ENCODE measurements around the gene ST6GALNAC6.
"Not testable (repeated sequence)": the region's sequence is repeated elsewhere in the genome, so short reads cannot be mapped to it uniquely, and the experiment has no call there.

The ST6GALNAC6 gene

GRCh38 chr9:127871531-127871930 is 27.9 kb downstream of the ST6GALNAC6 start:
- Histone ChIP-seq H3K9me3 (ENCODE audit: control insufficient read depth in 2 of 2, low read length in 2 of 2) (no peaks in the 10 kb centered on the region), H3K4me1 (ENCODE audit: control insufficient read depth, insufficient read depth, low read length) (peaks cover 35% of the 10 kb centered on the region), H3K27ac (ENCODE audit: low read length) (no peak overlapping the region), H3K27me3 (ENCODE audit: control insufficient read depth in 1 of 2, insufficient read depth in 2 of 2, low read length in 2 of 2) (no peaks in the 10 kb centered on the region), H3K36me3 (ENCODE audit: control insufficient read depth in 2 of 2, insufficient read depth in 2 of 2, low read length in 2 of 2) (peaks cover 12 to 37% of the 10 kb centered on the region in 2 donors), H3K4me3 (ENCODE audit: low read length in 2 of 2) (no peak overlapping the region), H3K9ac (ENCODE audit: low read length in 2 of 2) (no peak overlapping the region)

DNA sequence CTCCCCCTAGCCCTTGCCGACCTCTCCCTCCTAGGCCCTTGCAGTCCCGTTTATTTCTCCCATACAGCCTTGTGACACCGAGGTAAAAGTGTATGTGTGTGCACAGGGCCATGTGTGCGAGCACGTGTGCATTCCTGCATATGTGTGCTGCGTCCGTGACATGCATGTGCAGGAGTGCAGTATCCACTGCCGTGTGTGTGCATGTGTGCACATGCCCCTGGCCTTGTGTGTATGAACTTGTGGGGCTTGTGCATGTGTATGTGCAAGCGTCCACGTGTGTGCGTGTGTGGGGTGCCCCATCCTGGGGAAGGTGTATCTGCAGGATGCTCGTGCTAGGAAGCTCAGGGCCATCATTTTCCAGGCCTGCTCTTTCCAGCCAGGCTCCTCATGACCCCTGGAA is 28.5 kb downstream of the ST6GALNAC6 start:
- Histone ChIP-seq H3K9ac (ENCODE audit: low read length in 2 of 2) (no peak overlapping the region), H3K36me3 (ENCODE audit: control insufficient read depth in 2 of 2, insufficient read depth in 2 of 2, low read length in 2 of 2) (peaks cover 12 to 37% of the 10 kb centered on the region in 2 donors), H3K27me3 (ENCODE audit: control insufficient read depth in 1 of 2, insufficient read depth in 2 of 2, low read length in 2 of 2) (no peaks in the 10 kb centered on the region), H3K4me1 (ENCODE audit: control insufficient read depth, insufficient read depth, low read length) (peaks cover 28% of the 10 kb centered on the region), H3K9me3 (ENCODE audit: control insufficient read depth in 2 of 2, low read length in 2 of 2) (no peaks in the 10 kb centered on the region), H3K4me3 (ENCODE audit: low read length in 2 of 2) (no peak overlapping the region), H3K27ac (ENCODE audit: low read length) (no peak overlapping the region)

GRCh38 chr9:127870153-127870491 is 29.3 kb downstream of the ST6GALNAC6 start:
- H3K36me3 ChIP-seq (ENCODE audit: control insufficient read depth in 2 of 2, insufficient read depth in 2 of 2, low read length in 2 of 2), result peaks cover 12 to 37% of the 10 kb centered on the region in 2 donors
- H3K9ac ChIP-seq (ENCODE audit: low read length in 2 of 2); H3K27ac ChIP-seq (ENCODE audit: low read length); H3K27me3 ChIP-seq (ENCODE audit: control insufficient read depth in 1 of 2, insufficient read depth in 2 of 2, low read length in 2 of 2); H3K9me3 ChIP-seq (ENCODE audit: control insufficient read depth in 2 of 2, low read length in 2 of 2); H3K4me3 ChIP-seq (ENCODE audit: low read length in 2 of 2): not testable (repeated sequence)
- H3K4me1 ChIP-seq (ENCODE audit: control insufficient read depth, insufficient read depth, low read length), result peaks cover 21% of the 10 kb centered on the region

DNA sequence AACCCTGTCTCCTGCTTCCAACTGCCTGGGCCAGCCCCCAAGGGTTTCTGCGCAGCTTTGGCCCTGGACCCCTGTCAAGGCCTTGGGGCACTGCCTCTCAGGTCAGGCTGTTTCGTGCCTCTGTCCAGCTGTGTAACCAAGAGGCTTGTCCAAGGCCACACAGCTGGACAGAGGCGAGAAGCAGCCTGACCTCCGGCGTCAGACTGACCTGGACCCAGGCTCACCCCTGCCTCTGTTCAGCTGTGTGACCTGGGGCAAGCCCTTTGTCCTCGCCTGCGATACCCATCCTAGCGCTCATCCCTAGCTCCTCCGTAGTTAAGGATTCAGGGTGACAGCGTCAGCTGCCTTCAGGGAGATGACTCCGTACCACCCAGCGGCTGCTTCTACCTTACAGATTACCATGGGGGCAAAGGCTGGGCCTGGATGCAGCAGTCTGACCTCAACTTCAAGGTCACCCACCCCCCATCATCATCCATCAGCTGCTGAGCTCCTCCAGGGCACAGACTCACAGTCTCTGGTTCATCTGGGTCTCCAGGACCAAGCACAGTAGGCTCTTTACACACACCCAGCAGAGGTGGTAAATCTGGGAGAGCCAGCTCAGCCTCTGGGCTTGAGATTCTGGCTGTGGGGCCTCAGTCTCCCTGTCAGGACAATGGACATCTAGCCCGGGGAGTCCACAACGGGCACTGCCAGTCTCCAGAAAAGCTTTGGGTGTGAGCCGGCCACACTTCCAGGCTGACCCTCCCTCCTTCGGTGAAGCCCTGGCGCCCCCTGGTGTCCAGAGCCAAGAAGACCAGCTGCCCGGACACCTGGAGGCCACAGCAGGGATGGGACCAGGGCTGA is 29.9 kb downstream of the ST6GALNAC6 start:
- H3K36me3 ChIP-seq (ENCODE audit: control insufficient read depth in 2 of 2, insufficient read depth in 2 of 2, low read length in 2 of 2), result peaks cover 12 to 37% of the 10 kb centered on the region in 2 donors
- H3K9me3 ChIP-seq (ENCODE audit: control insufficient read depth in 2 of 2, low read length in 2 of 2), result no peaks in the 10 kb centered on the region
- H3K4me1 ChIP-seq (ENCODE audit: control insufficient read depth, insufficient read depth, low read length), result peaks cover 15% of the 10 kb centered on the region
- H3K4me3 ChIP-seq (ENCODE audit: low read length in 2 of 2), result no peak overlapping the region
- H3K27me3 ChIP-seq (ENCODE audit: control insufficient read depth in 1 of 2, insufficient read depth in 2 of 2, low read length in 2 of 2), result no peaks in the 10 kb centered on the region
- no peak overlapping the region for H3K27ac ChIP-seq (ENCODE audit: low read length)
- peak overlapping the region in 1 of 2 donors; percentile 29 for H3K9ac ChIP-seq (ENCODE audit: low read length in 2 of 2)

DNA sequence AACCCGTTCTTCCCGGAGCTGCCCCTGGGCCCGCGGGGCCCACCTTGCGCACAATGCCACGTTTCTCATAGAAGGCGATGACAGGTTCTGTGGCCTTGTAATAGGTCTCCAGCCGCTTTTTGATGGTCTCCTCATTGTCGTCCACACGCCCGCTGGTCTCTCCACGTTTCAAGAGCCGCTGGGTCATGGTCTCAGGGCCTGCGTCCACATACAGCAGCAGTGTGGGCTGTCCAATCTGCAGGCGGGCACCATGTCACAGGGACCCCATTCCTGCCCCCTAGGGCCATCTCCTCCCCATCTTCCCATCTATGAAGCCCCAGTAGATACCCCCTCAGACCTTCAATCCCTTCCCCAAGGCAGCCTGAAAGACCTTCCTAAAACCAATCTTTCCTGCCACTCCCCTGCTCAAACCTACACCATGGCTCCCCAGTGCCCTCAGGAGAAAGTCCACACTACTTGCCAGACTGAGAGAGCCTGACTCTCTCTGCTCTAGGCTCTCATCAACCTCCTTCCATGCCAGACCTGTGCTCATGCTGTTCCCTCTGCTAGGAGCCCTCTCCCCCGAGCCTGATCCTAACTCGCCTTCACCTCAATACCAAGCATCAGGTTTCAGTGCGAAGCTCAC is 31.0 kb downstream of the ST6GALNAC6 start:
- Histone ChIP-seq H3K27me3 (ENCODE audit: control insufficient read depth in 1 of 2, insufficient read depth in 2 of 2, low read length in 2 of 2) (no peaks in the 10 kb centered on the region), H3K9me3 (ENCODE audit: control insufficient read depth in 2 of 2, low read length in 2 of 2) (no peaks in the 10 kb centered on the region), H3K4me3 (ENCODE audit: low read length in 2 of 2) (no peak overlapping the region), H3K4me1 (ENCODE audit: control insufficient read depth, insufficient read depth, low read length) (peaks cover 3% of the 10 kb centered on the region), H3K9ac (ENCODE audit: low read length in 2 of 2) (no peak overlapping the region), H3K36me3 (ENCODE audit: control insufficient read depth in 2 of 2, insufficient read depth in 2 of 2, low read length in 2 of 2) (peaks cover 12 to 37% of the 10 kb centered on the region in 2 donors), H3K27ac (ENCODE audit: low read length) (no peak overlapping the region)

DNA sequence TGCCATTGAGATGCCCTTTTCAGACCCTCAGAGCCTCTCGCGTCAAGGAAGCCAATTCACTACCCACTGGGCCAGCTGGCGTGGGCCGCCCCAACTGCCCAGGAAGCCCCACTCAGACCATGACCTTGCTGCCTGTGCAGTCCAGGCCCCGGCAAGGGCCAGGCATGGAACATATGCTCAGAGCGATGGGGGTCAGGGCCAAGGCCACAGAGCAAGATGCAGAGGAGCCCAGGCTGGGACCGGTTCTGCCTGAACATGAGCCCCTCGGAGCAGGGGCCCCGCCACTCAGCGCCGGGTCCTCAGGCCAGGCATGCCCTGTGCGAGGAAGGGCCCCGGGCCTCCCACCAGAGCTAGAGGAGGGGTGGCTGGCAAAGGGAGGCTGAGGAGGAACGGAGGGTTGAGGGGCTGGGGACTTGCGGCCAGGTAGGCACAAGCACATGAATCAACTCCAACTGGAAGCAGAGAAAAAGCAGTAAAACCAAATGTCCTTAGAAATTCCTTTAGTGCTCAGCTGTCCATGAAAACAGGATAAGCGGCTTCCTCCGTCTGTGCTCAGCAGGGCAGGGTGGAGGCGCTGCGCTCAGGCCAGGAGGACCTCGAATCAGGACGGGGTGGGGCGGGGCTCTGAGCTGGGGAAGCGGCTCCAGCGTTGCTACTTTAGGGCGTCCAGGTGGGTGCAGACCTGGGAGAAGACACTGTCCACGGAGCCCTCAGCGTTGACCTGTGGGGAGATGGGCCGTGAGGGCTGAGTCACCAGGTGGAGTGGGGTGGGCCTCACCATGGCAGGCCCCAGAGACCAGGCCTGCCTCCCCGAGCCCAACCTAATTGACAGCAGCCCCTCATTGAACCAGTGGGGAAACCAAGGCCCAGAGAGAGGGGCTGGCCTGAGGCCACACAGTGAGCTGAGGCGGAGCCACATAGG is 31.8 kb downstream of the ST6GALNAC6 start:
- no peaks in the 10 kb centered on the region for H3K9me3 ChIP-seq (ENCODE audit: control insufficient read depth in 2 of 2, low read length in 2 of 2)
- no peaks in the 10 kb centered on the region for H3K27me3 ChIP-seq (ENCODE audit: control insufficient read depth in 1 of 2, insufficient read depth in 2 of 2, low read length in 2 of 2)
- no peak overlapping the region for H3K9ac ChIP-seq (ENCODE audit: low read length in 2 of 2)
- H3K4me1 ChIP-seq (ENCODE audit: control insufficient read depth, insufficient read depth, low read length), result peaks cover 2% of the 10 kb centered on the region
- peaks cover 12 to 37% of the 10 kb centered on the region in 2 donors for H3K36me3 ChIP-seq (ENCODE audit: control insufficient read depth in 2 of 2, insufficient read depth in 2 of 2, low read length in 2 of 2)
- H3K27ac ChIP-seq (ENCODE audit: low read length), result no peak overlapping the region
- H3K4me3 ChIP-seq (ENCODE audit: low read length in 2 of 2), result no peak overlapping the region

- H3K9ac ChIP-seq (ENCODE audit: low read length in 2 of 2), result no peak overlapping the region
- H3K4me1 ChIP-seq (ENCODE audit: control insufficient read depth, insufficient read depth, low read length), result peaks cover 12% of the 10 kb centered on the region
- peaks cover 12 to 30% of the 10 kb centered on the region in 2 donors for H3K36me3 ChIP-seq (ENCODE audit: control insufficient read depth in 2 of 2, insufficient read depth in 2 of 2, low read length in 2 of 2)
- no peaks in the 10 kb centered on the region for H3K27me3 ChIP-seq (ENCODE audit: control insufficient read depth in 1 of 2, insufficient read depth in 2 of 2, low read length in 2 of 2)
- no peak overlapping the region for H3K4me3 ChIP-seq (ENCODE audit: low read length in 2 of 2)
- H3K9me3 ChIP-seq (ENCODE audit: control insufficient read depth in 2 of 2, low read length in 2 of 2), result no peaks in the 10 kb centered on the region
- no peak overlapping the region for H3K27ac ChIP-seq (ENCODE audit: low read length)
Measured at GRCh38 chr9:127866535-127866934, 32.9 kb downstream of the ST6GALNAC6 start.

DNA sequence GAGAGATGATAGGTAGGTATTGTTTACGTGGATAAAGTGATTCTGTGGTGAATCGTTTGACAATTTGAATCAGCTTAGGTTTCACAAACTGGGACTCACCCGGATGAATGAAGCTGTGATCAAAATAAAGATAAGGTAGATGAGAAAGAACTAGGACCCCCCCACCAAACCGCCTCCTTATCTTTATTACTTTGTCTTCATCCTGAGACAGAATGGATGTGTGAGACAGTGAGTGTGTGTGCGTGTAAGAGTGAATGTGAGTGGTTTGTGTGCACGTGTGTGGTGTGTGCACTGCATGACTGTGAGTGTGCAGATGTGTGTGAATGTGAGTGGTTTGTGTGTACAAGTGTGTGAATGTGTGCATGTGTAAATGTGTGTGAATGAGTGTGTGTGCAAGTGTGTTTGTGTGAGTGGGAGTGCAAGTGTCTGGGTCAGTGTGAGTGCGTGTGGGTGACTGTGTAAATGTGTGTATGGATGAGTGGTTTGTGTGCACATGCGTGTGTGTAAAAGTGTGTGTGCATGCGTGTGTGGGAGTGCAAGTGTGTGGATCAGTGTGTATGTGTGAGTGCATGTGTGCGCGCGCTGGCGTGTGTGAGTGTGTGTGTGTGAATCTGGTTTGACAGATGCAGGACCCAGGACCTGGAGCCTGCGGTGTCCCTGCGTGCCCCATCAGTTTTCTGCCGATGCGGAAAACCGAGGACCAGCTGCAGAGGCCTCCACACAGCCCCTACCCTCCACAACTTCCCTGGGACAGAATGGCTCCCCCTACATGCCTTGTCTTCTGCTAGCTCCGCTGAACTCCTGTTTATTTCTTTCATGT is 33.5 kb downstream of the ST6GALNAC6 start:
- H3K9ac ChIP-seq (ENCODE audit: low read length in 2 of 2), result no peak overlapping the region
- H3K36me3 ChIP-seq (ENCODE audit: control insufficient read depth in 2 of 2, insufficient read depth in 2 of 2, low read length in 2 of 2), result peaks cover 8 to 24% of the 10 kb centered on the region in 2 donors
- peaks cover 14% of the 10 kb centered on the region for H3K4me1 ChIP-seq (ENCODE audit: control insufficient read depth, insufficient read depth, low read length)
- H3K27ac ChIP-seq (ENCODE audit: low read length), result no peak overlapping the region
- H3K4me3 ChIP-seq (ENCODE audit: low read length in 2 of 2), result no peak overlapping the region
- H3K9me3 ChIP-seq (ENCODE audit: control insufficient read depth in 2 of 2, low read length in 2 of 2), result no peaks in the 10 kb centered on the region
- no peaks in the 10 kb centered on the region for H3K27me3 ChIP-seq (ENCODE audit: control insufficient read depth in 1 of 2, insufficient read depth in 2 of 2, low read length in 2 of 2)

DNA sequence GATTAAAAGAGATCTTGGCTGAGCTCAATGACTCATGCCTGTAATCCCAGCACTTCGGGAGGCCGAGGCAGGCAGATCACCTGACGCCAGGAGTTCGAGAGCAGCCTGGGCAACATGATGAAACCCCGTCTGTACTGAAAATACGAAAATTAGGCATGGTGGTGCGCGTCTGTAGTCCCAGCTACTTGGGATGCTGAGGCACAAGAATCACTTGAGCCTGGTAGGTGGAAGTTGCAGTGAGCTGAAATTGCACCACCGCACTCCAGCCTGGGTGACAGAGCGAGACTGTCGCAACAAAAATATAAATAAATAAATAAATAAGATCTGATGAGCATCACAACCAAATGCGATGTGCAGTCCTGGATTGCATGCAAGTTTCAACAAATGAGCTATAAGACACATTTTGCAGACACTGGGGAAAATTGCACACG is 36.2 kb downstream of the ST6GALNAC6 start:
- no peak overlapping the region for H3K9ac ChIP-seq (ENCODE audit: low read length in 2 of 2)
- peaks cover 16% of the 10 kb centered on the region for H3K4me1 ChIP-seq (ENCODE audit: control insufficient read depth, insufficient read depth, low read length)
- H3K27ac ChIP-seq (ENCODE audit: low read length), result peak overlapping the region; percentile 18

More for the DNA sequence above, 36.2 kb downstream of the ST6GALNAC6 start:
- Histone ChIP-seq H3K27me3 (ENCODE audit: control insufficient read depth in 1 of 2, insufficient read depth in 2 of 2, low read length in 2 of 2) (no peaks in the 10 kb centered on the region), H3K4me3 (ENCODE audit: low read length in 2 of 2) (no peak overlapping the region), H3K9me3 (ENCODE audit: control insufficient read depth in 2 of 2, low read length in 2 of 2) (no peaks in the 10 kb centered on the region), H3K36me3 (ENCODE audit: control insufficient read depth in 2 of 2, insufficient read depth in 2 of 2, low read length in 2 of 2) (peaks cover 3 to 8% of the 10 kb centered on the region in 2 donors)
